ENCODE results near the gene ARID3B. TPM values are rescaled to one million over a fixed set of nuclear protein-coding genes. Genes with fewer than 3 reads are reported as not detected.
A peak's percentile ranks its signal among the peaks of the same experiment; 100 is the strongest.
"Not testable (repeated sequence)": the region's sequence is repeated elsewhere in the genome, so short reads cannot be mapped to it uniquely, and the experiment has no call there.

Gene ARID3B
- total and polyA plus RNA-seq, 2 of the 13 experiments (the other 11 are each of a cell fraction or from before 2014, with no cell fraction given): 5.3 to 12.8 TPM

DNA sequence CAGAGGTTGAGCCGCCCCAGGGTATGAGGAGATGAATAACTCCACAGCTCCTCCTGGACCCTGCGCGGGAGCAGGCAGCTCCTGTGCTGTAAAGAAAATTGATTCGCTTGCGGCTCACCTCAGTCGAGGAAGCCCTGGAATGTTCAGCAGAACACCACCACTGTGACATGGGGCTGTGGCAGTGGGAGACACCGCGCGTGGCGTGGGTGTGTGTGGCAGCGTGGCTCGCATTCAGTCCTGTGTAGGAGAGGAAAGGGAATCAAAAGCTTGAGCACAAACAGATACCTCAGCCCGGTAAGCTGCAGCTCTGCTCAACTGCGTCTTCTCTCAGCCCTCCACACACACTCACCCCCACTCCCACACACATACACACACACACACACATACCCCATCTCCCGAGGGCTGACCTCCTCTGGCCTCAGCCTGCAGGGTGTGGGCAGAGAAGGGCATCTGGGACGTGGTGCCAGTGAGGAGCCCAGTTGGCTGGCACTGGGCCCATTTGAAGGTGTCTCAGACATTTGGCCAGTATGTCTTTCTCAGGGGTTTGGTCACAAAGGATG, 56.2 kb downstream of the ARID3B start:
- H3K9me3 ChIP-seq (ENCODE audit: low read length); in situ Hi-C loops (cut with HindIII; ENCODE audit: extremely low pct_ligation_motif_present, low pct_unique_long_range_greater_than_20kb); FAIRE-seq; H3K27ac ChIP-seq (ENCODE audit: extremely low read length, insufficient read depth, low read length); CTCF ChIA-PET (ENCODE audit: low intra/inter-chr PET ratio, low total read pairs); H3K27me3 ChIP-seq (ENCODE audit: control insufficient read depth in 1 of 2, insufficient read depth in 2 of 2, low read length in 2 of 2); DNase-seq (ENCODE audit: low spot score); ATAC-seq; H2AFZ ChIP-seq (ENCODE audit: low read length); H4K20me1 ChIP-seq (ENCODE audit: insufficient read depth, low read length); BruUV-seq (replicated peaks); H3K4me3 ChIP-seq (replicated peaks in 1 of 3; ENCODE audit: insufficient read depth in 1 of 3, low read depth in 2 of 3, low read length in 3 of 3); H3K36me3 ChIP-seq (replicated peaks in 1 of 2; ENCODE audit: control insufficient read depth in 1 of 2, insufficient read depth in 2 of 2, low read length in 2 of 2); H3K9ac ChIP-seq (ENCODE audit: insufficient read depth, low read depth, low read length); H3K4me2 ChIP-seq (ENCODE audit: low read depth, low read length); H3K79me2 ChIP-seq (ENCODE audit: insufficient read depth, low read length): not testable (repeated sequence)
- peaks cover 40% of the 10 kb centered on the region for H3K4me1 ChIP-seq (ENCODE audit: insufficient read depth, low read length)
- POLR2A ChIA-PET: interaction anchor here (1.4 to 2.7 kb wide), 4 partner anchors 11 to 134 kb away, joined by 3 to 52 read pairs (median 8); partner anchors contain the start of gene CLK3
- WGBS (ENCODE audit: low lambda C conversion rate): 97% methylated on average over 10 of the region's 16 CpGs
- intact Hi-C loops (cut with micrococcal nuclease; ENCODE audit: unreplicated experiment): loop anchor here (5.0 kb wide), 1 partner anchor 50 kb away; no protein-coding TSS in a partner anchor

- FAIRE-seq (peak; percentile 75), DNase-seq (ENCODE audit: low spot score) (peak; percentile 84), ATAC-seq (peak; percentile 95)
- H3K9me3 ChIP-seq (ENCODE audit: low read length): no peaks in the 10 kb centered on the region
- H3K27me3 ChIP-seq (ENCODE audit: control insufficient read depth in 1 of 2, insufficient read depth in 2 of 2, low read length in 2 of 2): 0 out of 5 replicates have a peak, but pooled peaks cover 0 to 1% of the 10 kb centered on the region in 2 experiments
- ChIA-PET CTCF (ENCODE audit: low intra/inter-chr PET ratio, low total read pairs) (no interaction called here), POLR2A (interaction anchor here (0.6 to 2.7 kb wide), 19 partner anchors 9 to 606 kb away, joined by 3 to 52 read pairs (median 5); partner anchors contain the start of genes ARID3B, CLK3 and UBL7)
- no TSS peak for BruUV-seq (replicated peaks)
- peak overlapping the region; percentile 79 for H2AFZ ChIP-seq (ENCODE audit: low read length)
- no peaks in the 10 kb centered on the region for H4K20me1 ChIP-seq (ENCODE audit: insufficient read depth, low read length)
- peak overlapping the region; percentile 83 for H3K27ac ChIP-seq (ENCODE audit: extremely low read length, insufficient read depth, low read length)
- intact Hi-C loops (cut with micrococcal nuclease; ENCODE audit: unreplicated experiment): loop anchor here (5.0 kb wide), 1 partner anchor 51 kb away; no protein-coding TSS in a partner anchor
- peaks cover 35% of the 10 kb centered on the region for H3K4me1 ChIP-seq (ENCODE audit: insufficient read depth, low read length)
- in situ Hi-C loops (cut with HindIII; ENCODE audit: extremely low pct_ligation_motif_present, low pct_unique_long_range_greater_than_20kb): no loop called here
- H3K4me3 ChIP-seq (replicated peaks in 1 of 3; ENCODE audit: insufficient read depth in 1 of 3, low read depth in 2 of 3, low read length in 3 of 3): peak overlapping the region; percentile 57 to 81 (median 63)
- H3K4me2 ChIP-seq (ENCODE audit: low read depth, low read length): peak overlapping the region; percentile 89
- peak overlapping the region; percentile 79 for H3K9ac ChIP-seq (ENCODE audit: insufficient read depth, low read depth, low read length)
- H3K79me2 ChIP-seq (ENCODE audit: insufficient read depth, low read length): no peaks in the 10 kb centered on the region
- WGBS (ENCODE audit: low lambda C conversion rate): 6% methylated on average over 24 of the region's 26 CpGs
- H3K36me3 ChIP-seq (replicated peaks in 1 of 2; ENCODE audit: control insufficient read depth in 1 of 2, insufficient read depth in 2 of 2, low read length in 2 of 2): 0 out of 5 replicates have a peak, but pooled peaks cover 1 to 7% of the 10 kb centered on the region in 2 experiments
- TF ChIP-seq ZFP36 (IDR thresholded peaks at IDR 0.05; ENCODE audit: borderline replicate concordance, low read depth, low read length, partially characterized antibody): no peak
- TF ChIP-seq SOX13 (IDR thresholded peaks at IDR 0.05): no peak
- no peak for TF ChIP-seq SOX13 (CRISPR knock-in tag; conservative IDR thresholded peaks at IDR 0.05 in 1 of 2, IDR thresholded peaks at IDR 0.05 in 1 of 2)
- TF ChIP-seq FOXJ3 (CRISPR knock-in tag; IDR thresholded peaks at IDR 0.05; ENCODE audit: borderline replicate concordance): no peak
- no peak for TF ChIP-seq DPF2 (CRISPR knock-in tag; IDR thresholded peaks at IDR 0.05; ENCODE audit: borderline replicate concordance, low read depth)
- no peak for TF ChIP-seq DMTF1 (CRISPR knock-in tag; IDR thresholded peaks at IDR 0.05)
- no peak for TF ChIP-seq ZMAT3 (CRISPR knock-in tag; conservative IDR thresholded peaks at IDR 0.05)
- TF ChIP-seq, protein P1, sequence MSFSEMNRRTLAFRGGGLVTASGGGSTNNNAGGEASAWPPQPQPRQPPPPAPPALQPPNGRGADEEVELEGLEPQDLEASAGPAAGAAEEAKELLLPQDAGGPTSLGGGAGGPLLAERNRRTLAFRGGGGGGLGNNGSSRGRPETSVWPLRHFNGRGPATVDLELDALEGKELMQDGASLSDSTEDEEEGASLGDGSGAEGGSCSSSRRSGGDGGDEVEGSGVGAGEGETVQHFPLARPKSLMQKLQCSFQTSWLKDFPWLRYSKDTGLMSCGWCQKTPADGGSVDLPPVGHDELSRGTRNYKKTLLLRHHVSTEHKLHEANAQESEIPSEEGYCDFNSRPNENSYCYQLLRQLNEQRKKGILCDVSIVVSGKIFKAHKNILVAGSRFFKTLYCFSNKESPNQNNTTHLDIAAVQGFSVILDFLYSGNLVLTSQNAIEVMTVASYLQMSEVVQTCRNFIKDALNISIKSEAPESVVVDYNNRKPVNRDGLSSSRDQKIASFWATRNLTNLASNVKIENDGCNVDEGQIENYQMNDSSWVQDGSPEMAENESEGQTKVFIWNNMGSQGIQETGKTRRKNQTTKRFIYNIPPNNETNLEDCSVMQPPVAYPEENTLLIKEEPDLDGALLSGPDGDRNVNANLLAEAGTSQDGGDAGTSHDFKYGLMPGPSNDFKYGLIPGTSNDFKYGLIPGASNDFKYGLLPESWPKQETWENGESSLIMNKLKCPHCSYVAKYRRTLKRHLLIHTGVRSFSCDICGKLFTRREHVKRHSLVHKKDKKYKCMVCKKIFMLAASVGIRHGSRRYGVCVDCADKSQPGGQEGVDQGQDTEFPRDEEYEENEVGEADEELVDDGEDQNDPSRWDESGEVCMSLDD (CRISPR knock-in tag; IDR thresholded peaks at IDR 0.05; ENCODE audit: borderline replicate concordance): peak; percentile 75; the same call in 1 of the 2 replicates
- peak; percentile 87 for TF ChIP-seq ESRRA (CRISPR knock-in tag; IDR thresholded peaks at IDR 0.05; ENCODE audit: low read depth)
- no peak for TF ChIP-seq ZNF724P (CRISPR knock-in tag; IDR thresholded peaks at IDR 0.05; ENCODE audit: borderline replicate concordance)
Observed at GRCh38 chr15:74598126-74598842, 57.3 kb downstream of the ARID3B start.

Data from HepG2 (cell line).